Measurements from ENCODE around the gene STEAP4. TPM values are rescaled to one million over a fixed set of nuclear protein-coding genes. Genes with fewer than 3 reads are reported as not detected.

The STEAP4 gene
- total RNA-seq, result 0.16 TPM

GRCh38 chr7:88306590-88307048 is at the start of gene STEAP4:
Gene STEAP4 (minus strand): TSS chr7:88306894. CDS start chr7:88284269, 22,625 bp downstream.
- peak; percentile 4 for DNase-seq

DNA sequence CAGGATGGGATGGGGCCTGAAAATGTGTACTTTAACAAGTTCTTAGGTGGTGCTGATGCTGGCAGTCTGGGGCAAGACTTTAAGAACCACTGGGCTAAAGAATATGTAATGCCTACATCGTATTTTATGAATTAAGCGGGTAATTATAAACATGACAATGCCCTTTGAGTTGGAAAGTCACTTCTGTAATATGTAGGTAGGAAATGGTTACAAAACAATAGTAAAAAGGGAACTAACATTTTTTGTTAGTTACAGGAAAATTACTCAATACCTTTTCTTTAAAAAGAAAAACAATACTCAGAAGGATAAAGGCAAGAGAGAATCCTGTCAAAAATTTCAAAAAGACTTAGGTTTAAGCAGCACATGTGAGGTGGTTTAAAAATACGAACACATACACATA is 48.3 kb upstream of the STEAP4 start:
- no peak for DNase-seq

GRCh38 chr7:88350118-88350517 is 43.4 kb upstream of the STEAP4 start:
- no peak for DNase-seq

DNA sequence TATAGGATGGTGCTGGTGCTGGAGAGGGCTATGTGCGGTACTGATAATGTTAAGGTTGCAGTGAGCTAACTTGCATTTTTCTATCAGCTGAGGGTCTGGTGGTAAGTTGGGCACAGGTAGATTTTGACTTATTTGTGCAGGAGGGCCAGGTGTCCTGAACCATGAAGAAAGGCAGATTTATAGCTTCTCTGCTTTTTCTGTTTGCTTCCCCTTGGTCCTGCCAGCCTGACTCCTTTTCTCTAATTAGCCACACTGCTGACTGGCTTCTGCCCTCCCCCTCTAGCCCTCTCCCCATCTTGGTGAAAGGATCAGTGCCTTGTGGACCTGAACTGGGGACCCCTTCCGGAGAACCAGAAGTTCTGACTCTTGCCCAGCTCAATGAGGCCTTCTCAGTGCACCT is 40.8 kb upstream of the STEAP4 start:
- no peak for DNase-seq

DNA sequence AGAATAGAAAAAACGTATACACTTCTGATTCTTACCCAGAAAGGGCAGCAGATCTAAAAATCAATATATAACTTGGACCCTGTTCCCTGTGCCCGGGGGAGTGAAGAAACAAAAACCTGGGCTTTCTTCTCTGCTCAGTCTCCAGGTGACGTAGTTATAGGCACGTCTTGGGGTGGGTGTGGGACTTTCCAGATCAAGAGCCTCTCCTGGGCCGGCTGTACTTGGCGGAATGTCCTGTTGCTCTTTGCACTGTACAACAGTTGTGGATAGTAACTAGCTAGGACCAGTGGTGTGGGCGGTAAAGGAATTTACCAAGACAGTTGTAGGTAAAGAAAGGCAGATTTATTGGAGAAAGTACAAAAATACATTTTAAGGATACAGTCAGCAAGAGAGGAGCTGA is 40.4 kb upstream of the STEAP4 start:
- no peak for DNase-seq

- no peak for DNase-seq
Observed at GRCh38 chr7:88346357-88346756, 39.7 kb upstream of the STEAP4 start.

DNA sequence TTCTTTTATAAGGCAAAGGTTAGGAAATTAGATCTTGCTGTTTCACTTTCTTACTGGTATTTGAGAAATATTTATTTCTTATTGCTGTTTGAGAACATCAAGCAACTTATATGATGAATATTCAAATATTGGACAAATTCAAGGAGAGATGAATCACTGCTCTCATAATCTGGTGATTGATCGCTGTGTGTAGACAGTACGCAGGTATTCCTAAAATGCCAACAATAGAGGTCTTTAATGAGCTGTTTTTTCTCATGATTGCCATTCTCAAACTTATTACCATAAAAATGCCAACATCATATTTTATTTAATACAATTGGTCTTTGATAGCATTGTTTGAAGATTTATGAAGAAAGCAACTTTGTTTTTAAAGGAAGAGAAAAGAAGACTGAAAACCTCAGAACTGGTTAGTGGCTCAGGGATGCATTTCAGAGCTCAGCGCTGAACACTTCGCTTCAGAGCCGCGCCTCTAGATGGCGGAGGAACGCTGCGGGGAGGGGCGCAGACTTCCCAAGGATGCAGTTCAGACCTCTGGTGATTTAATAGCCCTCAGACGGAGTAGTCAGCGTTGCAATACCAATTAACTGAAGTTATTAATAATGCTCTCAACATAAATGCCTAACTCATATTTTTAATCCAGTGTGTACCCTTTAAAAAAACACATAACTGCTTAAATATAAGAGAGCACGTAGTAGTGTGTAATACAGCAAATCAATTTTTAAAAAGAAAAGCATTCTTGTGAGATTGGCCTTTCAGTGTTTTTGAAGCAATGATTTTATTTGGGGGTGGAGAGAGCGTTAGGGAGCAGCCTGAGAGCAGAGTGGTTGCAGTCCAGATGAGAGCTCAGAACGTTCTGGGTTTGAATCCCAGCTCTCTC is 38.5 kb upstream of the STEAP4 start:
- peak; percentile 6 for DNase-seq

DNA sequence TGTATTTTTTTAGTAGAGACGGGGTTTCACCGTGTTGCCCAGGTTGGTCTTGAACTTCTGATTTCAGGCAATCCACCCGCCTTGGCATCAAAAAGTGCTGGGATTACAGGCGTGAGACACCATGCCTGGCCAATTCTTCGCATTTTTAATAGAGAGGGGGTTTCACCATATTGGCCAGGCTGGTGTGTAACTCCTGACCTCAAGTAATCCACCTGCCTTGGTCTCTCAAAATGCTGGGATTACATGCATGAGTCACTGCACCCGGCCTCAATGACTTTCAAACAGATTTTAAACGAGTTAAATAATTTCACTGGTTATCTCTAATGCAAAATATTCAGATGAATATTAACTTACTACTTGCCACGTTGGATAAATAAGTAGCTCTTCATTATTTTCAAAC is 37.6 kb upstream of the STEAP4 start:
- DNase-seq, result no peak

DNA sequence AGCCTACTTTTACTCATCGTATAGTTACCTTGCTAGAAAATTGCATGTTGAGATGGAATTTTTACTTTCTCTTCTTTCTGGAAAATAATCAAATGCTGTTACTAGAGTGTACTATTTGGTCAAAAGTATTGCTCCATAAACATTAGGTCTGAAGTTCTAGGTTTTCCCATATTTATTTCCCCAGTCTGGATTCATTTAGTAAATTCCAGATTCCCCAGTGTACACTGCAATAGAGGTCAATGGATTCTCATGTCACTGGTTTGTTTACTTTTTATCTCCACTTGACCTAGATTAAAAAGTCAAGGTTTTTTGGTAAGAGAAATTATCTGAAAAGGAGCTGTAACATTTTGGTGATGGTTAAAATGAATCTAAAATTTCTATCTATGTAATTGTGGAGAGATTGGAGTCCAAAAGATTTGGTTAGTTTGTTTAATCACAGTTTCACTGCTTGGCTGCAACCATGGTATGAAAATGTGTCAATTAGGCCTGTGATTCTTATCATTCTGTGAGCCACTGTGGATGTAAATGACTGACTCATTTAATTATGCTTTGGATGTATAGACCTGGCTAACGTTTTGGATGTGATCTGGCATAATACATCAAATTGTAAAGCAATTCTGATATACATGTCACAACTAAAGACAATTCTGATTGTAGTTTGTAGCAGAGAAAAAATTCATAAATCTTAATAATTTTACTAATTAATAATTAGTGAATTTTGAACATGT is 32.7 kb upstream of the STEAP4 start:
- no peak for DNase-seq

GRCh38 chr7:88338503-88338902 is 31.8 kb upstream of the STEAP4 start:
- no peak for DNase-seq

DNA sequence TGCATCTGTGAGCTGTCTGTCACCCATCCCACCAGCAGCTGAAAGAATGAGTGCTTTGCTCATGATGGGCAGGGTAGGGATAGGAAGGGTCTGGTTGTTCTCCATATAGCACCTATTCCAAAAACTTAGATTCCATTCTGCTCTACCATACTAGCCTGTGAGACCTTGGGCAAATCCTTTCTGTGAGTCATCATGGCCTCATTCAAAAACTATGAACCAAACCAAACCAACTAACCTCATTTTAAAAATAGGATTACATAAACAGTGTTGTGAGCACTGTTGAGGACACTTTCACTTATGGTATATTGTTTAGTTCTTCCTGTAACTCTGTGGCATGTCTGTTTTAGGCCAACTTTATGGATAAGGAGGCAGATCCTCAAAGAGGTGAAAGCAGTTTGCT is 30.9 kb upstream of the STEAP4 start:
- DNase-seq, result no peak

- no peak for DNase-seq
Observed at GRCh38 chr7:88331322-88331721, 24.6 kb upstream of the STEAP4 start.

DNA sequence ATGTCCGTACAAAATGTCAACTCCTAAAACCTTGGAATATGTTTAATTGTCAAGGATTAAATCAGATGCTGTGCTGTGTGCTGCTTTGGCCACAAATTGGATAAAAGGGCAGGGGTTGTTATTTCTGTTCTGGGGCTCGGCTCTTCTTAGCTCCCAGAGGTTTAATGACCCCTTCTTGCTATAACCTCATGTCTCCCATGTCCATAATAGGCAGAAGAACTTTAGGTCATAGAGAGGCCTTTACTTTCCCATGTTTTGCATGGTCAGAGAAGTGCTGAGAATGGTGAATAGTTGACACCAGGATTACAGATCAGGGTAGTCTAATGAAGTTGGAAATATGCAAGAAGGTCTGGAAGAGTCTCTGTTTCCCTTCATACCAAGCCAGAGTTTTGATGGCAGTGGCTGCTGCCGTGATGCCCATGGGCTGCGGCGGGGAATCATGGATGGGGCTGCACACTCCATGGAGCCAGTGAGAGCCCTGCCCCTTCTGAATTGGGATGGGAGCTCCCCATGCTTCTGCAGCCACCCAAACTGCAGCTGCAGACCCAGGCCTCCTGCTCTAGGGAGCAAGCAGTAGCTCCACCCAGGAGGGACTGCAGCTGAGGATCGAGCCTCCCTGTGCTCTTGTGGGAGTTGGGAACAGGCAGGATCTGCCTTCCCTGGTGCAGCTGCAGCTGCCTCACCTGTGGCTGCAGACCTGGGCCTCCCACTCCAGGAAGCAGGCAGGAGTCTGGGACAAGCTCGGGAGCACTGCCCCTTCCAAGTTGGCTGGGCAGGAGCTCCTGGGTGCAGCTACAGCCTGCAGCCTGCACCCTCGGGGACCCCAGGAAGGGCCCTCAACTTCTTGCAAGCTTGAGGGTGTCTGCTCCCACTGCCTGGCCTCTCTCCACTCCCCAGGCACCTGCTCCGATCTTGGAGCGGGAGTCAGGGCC is 23.1 kb upstream of the STEAP4 start:
- no peak for DNase-seq

DNA sequence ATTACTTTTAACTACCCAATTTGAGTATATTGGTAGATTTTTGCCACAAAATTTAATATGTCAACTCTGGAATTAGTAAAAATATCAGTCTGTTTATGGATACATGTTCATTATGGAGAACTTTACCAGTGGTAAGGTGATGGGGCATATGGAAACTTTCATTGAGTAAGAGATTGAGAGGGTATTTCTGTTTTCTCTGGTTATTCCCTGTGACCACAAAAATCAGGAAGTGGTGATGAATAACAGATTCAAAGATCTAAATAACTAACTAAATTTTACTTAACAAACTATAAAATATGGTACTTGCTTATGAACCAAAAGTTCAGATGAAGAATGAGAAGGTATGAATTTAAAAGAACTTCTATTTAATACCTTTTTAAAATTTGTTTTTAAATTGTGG is 22.1 kb upstream of the STEAP4 start:
- DNase-seq, result no peak

DNA sequence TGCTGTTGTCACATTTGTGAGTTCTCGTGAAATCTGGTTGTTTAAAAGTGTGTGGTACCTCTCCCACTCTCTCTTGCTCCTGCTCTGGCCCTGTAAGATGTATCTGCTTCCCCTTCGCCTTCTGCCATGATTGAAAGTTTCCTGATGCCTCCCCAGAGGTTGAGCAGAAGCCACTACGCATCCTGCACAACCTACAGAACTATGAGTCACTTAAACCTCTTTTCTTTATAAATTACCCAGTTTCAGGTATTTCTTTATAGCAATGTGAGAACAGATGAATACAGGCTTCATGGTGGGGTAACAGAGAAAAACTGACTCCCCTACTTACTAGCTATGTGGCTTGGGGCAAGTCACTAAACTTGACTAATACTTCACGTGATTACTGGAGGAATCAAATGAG is 18.0 kb upstream of the STEAP4 start:
- no peak for DNase-seq

- DNase-seq, result no peak
Observed at GRCh38 chr7:88322151-88322550, 15.5 kb upstream of the STEAP4 start.

GRCh38 chr7:88321694-88322093 is 15.0 kb upstream of the STEAP4 start:
- DNase-seq, result no peak

DNA sequence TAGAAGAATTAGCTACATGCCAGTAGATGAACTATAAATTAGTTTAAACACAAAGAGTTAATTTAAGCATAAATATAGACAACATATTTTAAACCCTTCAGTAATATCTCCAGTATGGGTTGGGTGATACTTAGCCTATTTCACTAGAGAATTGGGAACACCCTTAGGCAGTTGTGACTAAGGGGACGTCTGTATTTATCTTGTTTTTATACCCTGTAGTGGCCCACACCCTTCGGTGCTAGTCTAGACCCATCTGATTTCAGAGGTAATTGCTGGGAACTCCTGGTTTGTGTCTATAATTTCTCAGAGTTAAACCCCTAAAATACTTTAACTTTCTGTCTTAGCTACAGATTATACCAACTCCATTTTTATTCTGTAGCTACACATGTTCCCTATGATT is 11.5 kb upstream of the STEAP4 start:
- DNase-seq, result no peak

DNA sequence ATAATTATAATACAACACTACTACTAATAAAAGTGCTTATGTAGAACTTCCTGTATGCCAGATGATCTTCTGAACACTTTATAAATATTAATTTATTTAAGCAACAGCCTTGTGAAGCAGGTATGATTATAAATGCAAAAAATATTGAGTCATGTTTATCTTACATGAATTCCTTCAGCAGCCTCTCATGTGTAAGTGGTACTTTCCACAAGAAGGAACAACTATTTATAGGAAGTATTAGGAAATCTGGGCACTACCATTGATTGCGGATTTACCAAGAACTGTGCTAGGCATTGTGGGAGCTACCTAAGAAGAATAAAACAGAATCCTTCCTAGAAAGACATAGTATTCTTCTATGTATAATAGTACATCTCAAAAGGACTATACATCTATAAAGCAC is 10.7 kb upstream of the STEAP4 start:
- no peak for DNase-seq

DNA sequence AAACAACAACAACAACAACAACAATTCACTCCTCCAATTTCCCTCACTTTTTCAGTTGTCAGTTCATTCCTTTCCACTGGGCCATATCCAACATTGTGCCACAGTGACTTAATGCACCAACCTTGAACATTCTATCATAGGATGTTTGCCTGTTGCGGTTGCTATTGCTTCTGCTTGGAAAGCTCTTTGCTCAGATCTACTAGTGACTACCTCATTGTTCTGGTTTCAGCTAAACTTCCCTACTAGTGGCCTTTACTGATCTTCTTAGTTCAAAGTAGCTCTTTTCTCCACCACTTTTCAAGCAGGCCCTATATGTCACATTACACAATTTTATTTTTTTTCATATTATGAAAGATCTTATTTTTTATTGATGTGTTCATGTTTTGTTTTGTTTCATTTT is 9.8 kb upstream of the STEAP4 start:
- DNase-seq, result no peak

DNA sequence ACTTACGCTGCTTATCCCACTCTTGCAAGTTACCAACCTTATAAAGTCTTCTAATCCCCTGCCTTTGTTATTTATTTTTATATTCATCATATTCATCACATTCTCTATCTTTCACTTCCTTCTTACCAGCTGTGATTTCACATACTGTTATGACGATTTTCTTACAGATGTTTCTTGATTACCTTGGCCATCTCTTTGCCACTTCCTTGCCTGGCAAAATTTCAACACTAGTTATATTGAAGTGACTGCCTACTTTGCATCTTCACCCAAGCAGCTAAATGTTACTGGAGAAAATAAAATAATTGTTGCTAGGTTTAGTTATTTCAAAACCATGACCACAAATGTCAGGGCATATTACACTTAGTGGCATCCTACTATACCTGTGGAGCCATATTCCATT is 8.8 kb upstream of the STEAP4 start:
- DNase-seq, result no peak

GRCh38 chr7:88314061-88314491 is 7.4 kb upstream of the STEAP4 start:
- DNase-seq, result no peak

All from occipital lobe (tissue), 2 donors.